K562 (cell line): ENCODE data around the gene LRRC41. TPM values are rescaled to one million over a fixed set of nuclear protein-coding genes. Genes with fewer than 3 reads are reported as not detected.
A peak's percentile ranks its signal among the peaks of the same experiment; 100 is the strongest.

ENCODE experiments used
- ARHGAP35 ChIP-seq: fragments of 450-650 bp; IDR thresholded peaks from 2 replicates; pipeline ENCODE4 v1.6.1; 2018; ENCODE audit not compliant: partially characterized antibody
- CCNT2 ChIP-seq: IDR thresholded peaks from 2 replicates; pipeline ENCODE4 v1.6.1; 2011; ENCODE audit warnings: borderline replicate concordance, low read depth, mild to moderate bottlenecking, moderate library complexity, mixed read lengths, low read length; ENCODE audit not compliant: insufficient read length; ENCODE audit errors: extremely low read depth
- ERF ChIP-seq: fragments of 450-650 bp; formaldehyde crosslinking; IDR thresholded peaks from 2 replicates; pipeline ENCODE4 v1.4.0; 2020; ENCODE audit warnings: mild to moderate bottlenecking, mixed read lengths
- ESRRB ChIP-seq: fragments of 250-450 bp; sonication (Bioruptor Pico); IDR thresholded peaks from 2 replicates; pipeline ENCODE4 v1.5.0; 2020; ENCODE audit warnings: mild to moderate bottlenecking, moderate library complexity, borderline replicate concordance
- FOXA1 ChIP-seq: fragments of 450-650 bp; IDR thresholded peaks from 2 replicates; pipeline ENCODE4 v1.6.1; 2016; ENCODE audit warnings: mild to moderate bottlenecking, borderline replicate concordance
- IFI16 ChIP-seq: fragments of 250-450 bp; sonication (Bioruptor Pico); IDR thresholded peaks from 2 replicates; pipeline ENCODE4 v2.1.2; 2022; ENCODE audit warnings: mild to moderate bottlenecking, inconsistent platforms
- POLR2A ChIP-seq: fragments of 450-650 bp; conservative IDR thresholded peaks from 2 replicates; pipeline ENCODE4 v1.6.1; 2016
- POLR3A ChIP-seq: IDR thresholded peaks from 2 replicates; pipeline ENCODE4 v1.6.1; 2011; ENCODE audit warnings: borderline replicate concordance, mild to moderate bottlenecking, moderate library complexity; ENCODE audit not compliant: insufficient read length, insufficient read depth; ENCODE audit errors: extremely low read depth
- PRMT5 ChIP-seq: sonication (generic); formaldehyde crosslinking; IDR thresholded peaks from 2 replicates; pipeline ENCODE4 v1.5.0; 2020; ENCODE audit warnings: missing genetic modification reagents
- RFX5 ChIP-seq: IDR thresholded peaks from 2 replicates; pipeline ENCODE4 v1.6.1; 2011; ENCODE audit warnings: low read depth, mild to moderate bottlenecking, improper control_type of control experiment, low read length
- SPI1 ChIP-seq: IDR thresholded peaks from 2 replicates; pipeline ENCODE4 v1.6.1; 2011; ENCODE audit warnings: low read depth, low read length, control low read depth, borderline replicate concordance
- THRAP3 ChIP-seq: fragments of 450-650 bp; IDR thresholded peaks from 2 replicates; pipeline ENCODE4 v1.6.1; 2016; ENCODE audit warnings: mild to moderate bottlenecking, inconsistent platforms, borderline replicate concordance
- polyA plus RNA-seq, 8 experiments: library from polyadenylated mRNA; depleted of rRNA in 4 of 8; stranded (reverse) in 5 of 8; unstranded in 3 of 8; fragments of >200 nt; fragmentation: Nextera tagmentation in 2 of 8; fragmentation: Illumina TruSeq in 1 of 8; extraction: Ambion mirVana in 2 of 8; extraction: Trizol in 1 of 8; gene quantifications; 2 replicates each; pipeline versions ENCODE4 v1.2.1 to v1.2.3, GENCODE V29; 2011 to 2014; ENCODE audit warnings: inconsistent platforms in 1 of 8, missing spikeins in 1 of 8
- total RNA-seq, 7 experiments: library from RNA; depleted of rRNA in 6 of 7; stranded (reverse); fragments of >200 nt in 6 of 7; fragmentation: Illumina TruSeq in 2 of 7; extraction: Trizol in 2 of 7; gene quantifications; 2 replicates each; pipeline versions ENCODE4 v1.2.1 to v1.2.3, GENCODE V29; 2011 to 2021; ENCODE audit warnings: low replicate concordance in 1 of 7
- TF ChIP-seq, protein P1 (sequence below): fragments of 250-450 bp; sonication (Bioruptor Pico); IDR thresholded peaks from 2 replicates; pipeline ENCODE4 v1.5.0; 2020; ENCODE audit warnings: mild to moderate bottlenecking
- TF ChIP-seq, protein P2 (sequence below): fragments of 450-650 bp; IDR thresholded peaks from 2 replicates; pipeline ENCODE4 v1.6.1; 2018; ENCODE audit not compliant: partially characterized antibody
- TF ChIP-seq, protein P3 (sequence below), 2 experiments: fragments of 450-650 bp in 1 of 2; sonication (generic) in 1 of 2; formaldehyde crosslinking in 1 of 2; IDR thresholded peaks; 2 replicates each; pipeline versions ENCODE4 v1.7.1 to v1.9.0; 2016 to 2022; ENCODE audit warnings: inconsistent platforms in 1 of 2, mild to moderate bottlenecking in 1 of 2, missing genetic modification reagents in 1 of 2

The LRRC41 gene
- total and polyA plus RNA-seq, 9 of the 15 experiments (the other 6 are each of a cell fraction or from before 2014, with no cell fraction given) = 10.5 to 64.7 (median 44.2) TPM

GRCh38 chr1:46278807-46279206 lies 24.6 kb downstream of the LRRC41 start (continued):
- TF ChIP-seq, protein P1, sequence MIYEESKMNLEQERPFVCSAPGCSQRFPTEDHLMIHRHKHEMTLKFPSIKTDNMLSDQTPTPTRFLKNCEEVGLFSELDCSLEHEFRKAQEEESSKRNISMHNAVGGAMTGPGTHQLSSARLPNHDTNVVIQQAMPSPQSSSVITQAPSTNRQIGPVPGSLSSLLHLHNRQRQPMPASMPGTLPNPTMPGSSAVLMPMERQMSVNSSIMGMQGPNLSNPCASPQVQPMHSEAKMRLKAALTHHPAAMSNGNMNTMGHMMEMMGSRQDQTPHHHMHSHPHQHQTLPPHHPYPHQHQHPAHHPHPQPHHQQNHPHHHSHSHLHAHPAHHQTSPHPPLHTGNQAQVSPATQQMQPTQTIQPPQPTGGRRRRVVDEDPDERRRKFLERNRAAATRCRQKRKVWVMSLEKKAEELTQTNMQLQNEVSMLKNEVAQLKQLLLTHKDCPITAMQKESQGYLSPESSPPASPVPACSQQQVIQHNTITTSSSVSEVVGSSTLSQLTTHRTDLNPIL (CRISPR knock-in tag) = no peak
- TF ChIP-seq CCNT2 = no peak
- no peak for TF ChIP-seq PRMT5 (CRISPR knock-in tag)
- TF ChIP-seq POLR2A = peak; percentile 72
- no peak for TF ChIP-seq POLR3A
- no peak for TF ChIP-seq ERF
- no peak for TF ChIP-seq IFI16 (CRISPR knock-in tag)
- no peak for TF ChIP-seq SPI1
- TF ChIP-seq THRAP3 = no peak
- TF ChIP-seq RFX5 = no peak
- no peak for TF ChIP-seq ARHGAP35
- no peak for TF ChIP-seq ESRRB (CRISPR knock-in tag)
- TF ChIP-seq FOXA1 = no peak
- TF ChIP-seq, protein P2, sequence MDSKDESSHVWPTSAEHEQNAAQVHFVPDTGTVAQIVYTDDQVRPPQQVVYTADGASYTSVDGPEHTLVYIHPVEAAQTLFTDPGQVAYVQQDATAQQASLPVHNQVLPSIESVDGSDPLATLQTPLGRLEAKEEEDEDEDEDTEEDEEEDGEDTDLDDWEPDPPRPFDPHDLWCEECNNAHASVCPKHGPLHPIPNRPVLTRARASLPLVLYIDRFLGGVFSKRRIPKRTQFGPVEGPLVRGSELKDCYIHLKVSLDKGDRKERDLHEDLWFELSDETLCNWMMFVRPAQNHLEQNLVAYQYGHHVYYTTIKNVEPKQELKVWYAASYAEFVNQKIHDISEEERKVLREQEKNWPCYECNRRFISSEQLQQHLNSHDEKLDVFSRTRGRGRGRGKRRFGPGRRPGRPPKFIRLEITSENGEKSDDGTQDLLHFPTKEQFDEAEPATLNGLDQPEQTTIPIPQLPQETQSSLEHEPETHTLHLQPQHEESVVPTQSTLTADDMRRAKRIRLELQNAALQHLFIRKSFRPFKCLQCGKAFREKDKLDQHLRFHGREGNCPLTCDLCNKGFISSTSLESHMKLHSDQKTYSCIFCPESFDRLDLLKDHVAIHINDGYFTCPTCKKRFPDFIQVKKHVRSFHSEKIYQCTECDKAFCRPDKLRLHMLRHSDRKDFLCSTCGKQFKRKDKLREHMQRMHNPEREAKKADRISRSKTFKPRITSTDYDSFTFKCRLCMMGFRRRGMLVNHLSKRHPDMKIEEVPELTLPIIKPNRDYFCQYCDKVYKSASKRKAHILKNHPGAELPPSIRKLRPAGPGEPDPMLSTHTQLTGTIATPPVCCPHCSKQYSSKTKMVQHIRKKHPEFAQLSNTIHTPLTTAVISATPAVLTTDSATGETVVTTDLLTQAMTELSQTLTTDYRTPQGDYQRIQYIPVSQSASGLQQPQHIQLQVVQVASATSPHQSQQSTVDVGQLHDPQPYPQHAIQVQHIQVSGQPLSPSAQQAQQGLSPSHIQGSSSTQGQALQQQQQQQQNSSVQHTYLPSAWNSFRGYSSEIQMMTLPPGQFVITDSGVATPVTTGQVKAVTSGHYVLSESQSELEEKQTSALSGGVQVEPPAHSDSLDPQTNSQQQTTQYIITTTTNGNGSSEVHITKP = no peak
- TF ChIP-seq, protein P3, sequence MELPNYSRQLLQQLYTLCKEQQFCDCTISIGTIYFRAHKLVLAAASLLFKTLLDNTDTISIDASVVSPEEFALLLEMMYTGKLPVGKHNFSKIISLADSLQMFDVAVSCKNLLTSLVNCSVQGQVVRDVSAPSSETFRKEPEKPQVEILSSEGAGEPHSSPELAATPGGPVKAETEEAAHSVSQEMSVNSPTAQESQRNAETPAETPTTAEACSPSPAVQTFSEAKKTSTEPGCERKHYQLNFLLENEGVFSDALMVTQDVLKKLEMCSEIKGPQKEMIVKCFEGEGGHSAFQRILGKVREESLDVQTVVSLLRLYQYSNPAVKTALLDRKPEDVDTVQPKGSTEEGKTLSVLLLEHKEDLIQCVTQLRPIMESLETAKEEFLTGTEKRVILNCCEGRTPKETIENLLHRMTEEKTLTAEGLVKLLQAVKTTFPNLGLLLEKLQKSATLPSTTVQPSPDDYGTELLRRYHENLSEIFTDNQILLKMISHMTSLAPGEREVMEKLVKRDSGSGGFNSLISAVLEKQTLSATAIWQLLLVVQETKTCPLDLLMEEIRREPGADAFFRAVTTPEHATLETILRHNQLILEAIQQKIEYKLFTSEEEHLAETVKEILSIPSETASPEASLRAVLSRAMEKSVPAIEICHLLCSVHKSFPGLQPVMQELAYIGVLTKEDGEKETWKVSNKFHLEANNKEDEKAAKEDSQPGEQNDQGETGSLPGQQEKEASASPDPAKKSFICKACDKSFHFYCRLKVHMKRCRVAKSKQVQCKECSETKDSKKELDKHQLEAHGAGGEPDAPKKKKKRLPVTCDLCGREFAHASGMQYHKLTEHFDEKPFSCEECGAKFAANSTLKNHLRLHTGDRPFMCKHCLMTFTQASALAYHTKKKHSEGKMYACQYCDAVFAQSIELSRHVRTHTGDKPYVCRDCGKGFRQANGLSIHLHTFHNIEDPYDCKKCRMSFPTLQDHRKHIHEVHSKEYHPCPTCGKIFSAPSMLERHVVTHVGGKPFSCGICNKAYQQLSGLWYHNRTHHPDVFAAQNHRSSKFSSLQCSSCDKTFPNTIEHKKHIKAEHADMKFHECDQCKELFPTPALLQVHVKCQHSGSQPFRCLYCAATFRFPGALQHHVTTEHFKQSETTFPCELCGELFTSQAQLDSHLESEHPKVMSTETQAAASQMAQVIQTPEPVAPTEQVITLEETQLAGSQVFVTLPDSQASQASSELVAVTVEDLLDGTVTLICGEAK (IDR thresholded peaks at IDR 0.05) = no peak
- TF ChIP-seq, protein P3 (CRISPR knock-in tag; IDR thresholded peaks at IDR 0.05) = no peak
